Measurements from ENCODE around the gene GGT5.
"Not testable (repeated sequence)": the region's sequence is repeated elsewhere in the genome, so short reads cannot be mapped to it uniquely, and the experiment has no call there.

- TF ChIP-seq CTCF (IDR thresholded peaks at IDR 0.05 in 8 of 11, conservative IDR thresholded peaks at IDR 0.05 in 3 of 11); POLR2A (IDR thresholded peaks at IDR 0.05): not testable (repeated sequence)
Observed at GRCh38 chr22:24273031-24273430, 28.1 kb upstream of the GGT5 start.

Measured in spleen (tissue), 7 donors.